ENCODE measurements around the gene SH3TC1.

Gene SH3TC1

GRCh38 chr4:8282742-8283141 lies 83.7 kb downstream of the SH3TC1 start:
- no peak for DNase-seq (ENCODE audit: low read depth)
- TF ChIP-seq POLR2A (IDR thresholded peaks at IDR 0.05; ENCODE audit: extremely low read depth, insufficient read length) (no peak), CTCF (IDR thresholded peaks at IDR 0.05; ENCODE audit: low read depth, low read length) (no peak), MAX (IDR thresholded peaks at IDR 0.05; ENCODE audit: low read depth, low read length) (no peak), MYC (IDR thresholded peaks at IDR 0.05; ENCODE audit: low read depth, low read length) (no peak)
- no peak overlapping the region for H3K4me3 ChIP-seq (ENCODE audit: low read depth, low read length)

GRCh38 chr4:8283161-8283560 lies 84.1 kb downstream of the SH3TC1 start:
- TF ChIP-seq MAX (IDR thresholded peaks at IDR 0.05; ENCODE audit: low read depth, low read length): 0 out of 2 replicates have a peak, but pooled peaks have one; percentile 28
- no peak for TF ChIP-seq CTCF (IDR thresholded peaks at IDR 0.05; ENCODE audit: low read depth, low read length)
- TF ChIP-seq MYC (IDR thresholded peaks at IDR 0.05; ENCODE audit: low read depth, low read length): 0 out of 2 replicates have a peak, but pooled peaks have one; percentile 31
- no peak for TF ChIP-seq POLR2A (IDR thresholded peaks at IDR 0.05; ENCODE audit: extremely low read depth, insufficient read length)
- H3K4me3 ChIP-seq (ENCODE audit: low read depth, low read length): no peak overlapping the region
- peak; percentile 84 for DNase-seq (ENCODE audit: low read depth)

GRCh38 chr4:8283631-8284121 lies 84.6 kb downstream of the SH3TC1 start:
- TF ChIP-seq POLR2A (IDR thresholded peaks at IDR 0.05; ENCODE audit: extremely low read depth, insufficient read length) (no peak), CTCF (IDR thresholded peaks at IDR 0.05; ENCODE audit: low read depth, low read length) (no peak), MAX (IDR thresholded peaks at IDR 0.05; ENCODE audit: low read depth, low read length) (no peak), MYC (IDR thresholded peaks at IDR 0.05; ENCODE audit: low read depth, low read length) (no peak)
- no peak overlapping the region for H3K4me3 ChIP-seq (ENCODE audit: low read depth, low read length)
- DNase-seq (ENCODE audit: low read depth): no peak

GRCh38 chr4:8284391-8284790 lies 85.3 kb downstream of the SH3TC1 start:
- H3K4me3 ChIP-seq (ENCODE audit: low read depth, low read length): no peak overlapping the region
- TF ChIP-seq MAX (IDR thresholded peaks at IDR 0.05; ENCODE audit: low read depth, low read length): no peak
- no peak for TF ChIP-seq CTCF (IDR thresholded peaks at IDR 0.05; ENCODE audit: low read depth, low read length)
- no peak for TF ChIP-seq MYC (IDR thresholded peaks at IDR 0.05; ENCODE audit: low read depth, low read length)
- no peak for TF ChIP-seq POLR2A (IDR thresholded peaks at IDR 0.05; ENCODE audit: extremely low read depth, insufficient read length)
- no peak for DNase-seq (ENCODE audit: low read depth)

GRCh38 chr4:8285143-8285975 lies 86.3 kb downstream of the SH3TC1 start:
- no peak overlapping the region for H3K4me3 ChIP-seq (ENCODE audit: low read depth, low read length)
- DNase-seq (ENCODE audit: low read depth): no peak
- TF ChIP-seq CTCF (IDR thresholded peaks at IDR 0.05; ENCODE audit: low read depth, low read length) (no peak), MYC (IDR thresholded peaks at IDR 0.05; ENCODE audit: low read depth, low read length) (no peak), MAX (IDR thresholded peaks at IDR 0.05; ENCODE audit: low read depth, low read length) (no peak), POLR2A (IDR thresholded peaks at IDR 0.05; ENCODE audit: extremely low read depth, insufficient read length) (no peak)
